IPS-18a (cell line): ENCODE measurements around the gene TTC5.
"Not testable (repeated sequence)": the region's sequence is repeated elsewhere in the genome, so short reads cannot be mapped to it uniquely, and the experiment has no call there.

Source experiments
- H3K27ac ChIP-seq: one replicate; pipeline ENCODE4 v1.5.1; 2013; ENCODE audit warnings: low read length
- H3K27me3 ChIP-seq: one replicate; pipeline ENCODE4 v1.6.1; 2013; ENCODE audit warnings: mild to moderate bottlenecking, low read length; ENCODE audit not compliant: control insufficient read depth, insufficient read depth
- H3K36me3 ChIP-seq: one replicate; pipeline ENCODE4 v1.6.1; 2013; ENCODE audit warnings: low read depth, low read length; ENCODE audit not compliant: control insufficient read depth
- H3K4me1 ChIP-seq: one replicate; pipeline ENCODE4 v1.6.1; 2013; ENCODE audit warnings: low read depth, low read length; ENCODE audit not compliant: control insufficient read depth
- H3K4me3 ChIP-seq: one replicate; pipeline ENCODE4 v1.5.1; 2013; ENCODE audit warnings: low read length
- H3K9ac ChIP-seq: one replicate; pipeline ENCODE4 v1.6.1; 2013; ENCODE audit warnings: mild to moderate bottlenecking, low read length, moderate library complexity
- H3K9me3 ChIP-seq: one replicate; pipeline ENCODE4 v1.6.1; 2013; ENCODE audit warnings: low read depth, low read length; ENCODE audit not compliant: control insufficient read depth

The TTC5 gene, protein sequence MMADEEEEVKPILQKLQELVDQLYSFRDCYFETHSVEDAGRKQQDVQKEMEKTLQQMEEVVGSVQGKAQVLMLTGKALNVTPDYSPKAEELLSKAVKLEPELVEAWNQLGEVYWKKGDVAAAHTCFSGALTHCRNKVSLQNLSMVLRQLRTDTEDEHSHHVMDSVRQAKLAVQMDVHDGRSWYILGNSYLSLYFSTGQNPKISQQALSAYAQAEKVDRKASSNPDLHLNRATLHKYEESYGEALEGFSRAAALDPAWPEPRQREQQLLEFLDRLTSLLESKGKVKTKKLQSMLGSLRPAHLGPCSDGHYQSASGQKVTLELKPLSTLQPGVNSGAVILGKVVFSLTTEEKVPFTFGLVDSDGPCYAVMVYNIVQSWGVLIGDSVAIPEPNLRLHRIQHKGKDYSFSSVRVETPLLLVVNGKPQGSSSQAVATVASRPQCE

DNA sequence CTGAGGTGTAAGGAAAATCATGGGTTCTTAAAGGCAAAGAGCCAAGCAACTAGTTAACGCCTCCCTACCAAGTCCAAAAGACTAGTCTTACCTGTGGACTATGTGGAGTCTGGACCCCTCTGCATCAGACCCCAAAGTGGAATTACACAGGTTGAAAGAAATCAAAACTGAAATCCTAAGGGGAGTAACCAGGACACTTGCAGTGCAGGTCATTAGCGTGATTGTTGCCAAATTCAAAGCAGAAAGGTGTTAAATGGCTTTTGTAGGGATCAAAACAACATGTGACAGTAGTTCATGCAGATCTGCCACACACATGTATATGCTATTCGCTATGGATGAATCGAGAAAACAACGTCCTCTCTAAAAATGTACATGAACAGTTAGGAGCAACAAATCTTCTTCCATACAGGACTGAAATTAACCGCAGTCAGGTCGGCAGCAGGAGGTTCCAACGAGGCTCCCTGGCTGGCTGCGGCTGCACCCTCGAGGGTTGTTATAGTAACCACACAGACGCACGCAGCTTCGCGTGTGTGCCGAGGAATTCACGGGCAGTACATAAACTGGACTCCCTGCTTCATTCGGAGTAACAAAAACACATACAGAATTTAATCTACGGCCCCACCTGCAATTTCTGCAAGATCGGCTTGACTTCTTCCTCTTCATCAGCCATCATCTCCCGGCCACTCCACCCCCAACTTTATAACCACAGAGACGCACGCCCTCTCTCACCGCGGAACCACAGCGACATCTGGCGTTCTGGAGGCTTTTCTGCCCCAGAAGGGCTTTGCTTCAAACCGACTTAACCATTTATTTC lies at the start of gene TTC5:
Gene TTC5, minus strand, starts transcription at position 687 of the 814 bp plus-strand sequence. Its CDS starts 14 bp downstream, at position 673.
- no peaks in the 10 kb centered on the region for H3K9me3 ChIP-seq
- peak within 1 kb of the TSS; percentile 93 for H3K4me3 ChIP-seq

DNA sequence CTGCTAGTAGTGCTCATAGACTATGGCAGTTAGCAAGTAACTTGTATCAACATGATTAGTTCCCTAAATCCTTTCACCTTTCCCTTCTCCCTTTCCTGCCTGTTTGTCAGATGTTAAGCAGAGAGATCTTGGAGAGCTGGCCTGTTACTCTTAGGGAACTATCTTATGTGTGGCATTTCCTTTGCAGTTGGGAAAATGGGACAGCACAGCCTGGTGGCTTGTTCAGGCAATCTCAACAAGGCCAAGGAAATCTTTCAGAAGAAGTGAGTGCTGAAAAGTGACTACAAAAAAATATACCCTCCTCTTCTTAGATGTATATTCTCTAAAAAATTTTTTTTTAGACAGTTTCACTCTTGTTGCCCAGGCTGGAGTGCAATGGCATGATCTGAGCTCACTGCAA lies 45.1 kb upstream of the TTC5 start:
- H3K27me3 ChIP-seq, result no peaks in the 10 kb centered on the region
- no peak overlapping the region for H3K27ac ChIP-seq
- no peak overlapping the region for H3K9ac ChIP-seq
- H3K4me3 ChIP-seq, result no peak overlapping the region
- no peaks in the 10 kb centered on the region for H3K4me1 ChIP-seq
- H3K9me3 ChIP-seq, result no peaks in the 10 kb centered on the region
- H3K36me3 ChIP-seq, result peaks cover 79% of the 10 kb centered on the region

More for the DNA sequence above, at the start of gene TTC5:
- H3K4me1 ChIP-seq, result peaks cover 6% of the 10 kb centered on the region
- peak within 1 kb of the TSS; percentile 9 for H3K27ac ChIP-seq
- H3K36me3 ChIP-seq, result peaks cover 5% of the 10 kb centered on the region
- H3K27me3 ChIP-seq, result no peaks in the 10 kb centered on the region
- peak within 1 kb of the TSS; percentile 79 for H3K9ac ChIP-seq

DNA sequence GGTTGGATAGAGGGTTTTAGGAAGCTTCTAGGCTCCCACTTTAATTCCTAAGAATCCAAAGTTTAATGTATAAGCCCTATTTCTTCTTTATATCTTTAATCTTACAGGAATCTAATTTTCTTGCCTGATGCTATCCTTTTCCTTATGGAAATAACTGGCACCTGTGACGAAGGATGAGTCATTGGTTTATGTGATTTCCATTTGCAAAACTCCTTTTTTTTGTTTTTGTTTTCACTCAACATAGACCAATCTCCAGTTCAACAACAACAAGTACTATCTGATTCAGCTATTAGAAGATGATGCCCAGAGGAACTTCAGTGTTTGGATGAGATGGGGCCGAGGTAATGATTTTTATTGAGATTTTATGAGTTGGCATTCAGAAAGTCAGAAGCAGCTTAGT lies 44.5 kb upstream of the TTC5 start:
- Histone ChIP-seq H3K4me3 (no peak overlapping the region), H3K36me3 (peaks cover 80% of the 10 kb centered on the region), H3K27ac (no peak overlapping the region), H3K27me3 (no peaks in the 10 kb centered on the region), H3K9ac (no peak overlapping the region), H3K9me3 (no peaks in the 10 kb centered on the region), H3K4me1 (no peaks in the 10 kb centered on the region)

DNA sequence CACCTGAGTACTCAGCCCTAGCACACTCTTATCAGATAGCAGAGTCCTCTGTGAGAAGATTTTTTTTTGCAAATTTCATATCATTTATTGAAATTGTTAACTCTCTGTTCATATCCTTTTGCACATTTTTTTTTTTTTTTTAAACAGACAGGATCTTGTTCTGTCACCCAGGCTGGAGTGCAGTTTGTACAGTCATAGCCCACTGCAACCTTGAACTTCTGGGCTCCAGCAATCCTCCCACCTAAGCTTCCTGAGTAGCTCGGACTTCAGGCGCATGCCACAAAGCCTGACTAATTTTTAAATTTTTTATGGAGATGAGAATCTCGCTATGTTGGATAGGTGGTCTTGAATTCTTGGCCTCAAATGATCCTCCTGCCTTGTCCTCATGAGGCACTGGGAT lies 42.0 kb upstream of the TTC5 start:
- no peaks in the 10 kb centered on the region for H3K27me3 ChIP-seq
- no peak overlapping the region for H3K9ac ChIP-seq
- H3K4me3 ChIP-seq, result no peak overlapping the region
- no peak overlapping the region for H3K27ac ChIP-seq
- no peaks in the 10 kb centered on the region for H3K9me3 ChIP-seq
- peaks cover 3% of the 10 kb centered on the region for H3K4me1 ChIP-seq
- peaks cover 59% of the 10 kb centered on the region for H3K36me3 ChIP-seq

DNA sequence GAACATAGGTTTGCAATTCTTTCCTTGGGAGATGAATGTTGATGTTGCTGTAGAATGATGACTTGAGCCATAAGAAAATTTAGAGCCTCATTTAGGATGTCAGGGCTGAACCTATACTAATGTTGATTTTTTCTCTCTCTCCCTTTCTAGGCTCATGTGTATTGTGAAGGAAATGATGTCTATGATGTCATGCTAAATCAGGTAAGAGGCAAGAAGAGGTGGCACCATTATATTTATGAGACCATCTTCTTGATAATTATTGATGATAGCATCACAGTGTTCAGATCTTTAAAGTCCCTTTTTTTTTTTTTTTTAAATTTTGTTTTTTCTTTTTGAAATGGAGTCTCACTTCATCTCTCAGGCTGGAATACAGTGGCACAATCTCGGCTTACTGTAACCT lies 41.0 kb upstream of the TTC5 start:
- no peaks in the 10 kb centered on the region for H3K9me3 ChIP-seq
- peaks cover 50% of the 10 kb centered on the region for H3K36me3 ChIP-seq
- no peaks in the 10 kb centered on the region for H3K27me3 ChIP-seq
- no peak overlapping the region for H3K27ac ChIP-seq
- H3K9ac ChIP-seq, result no peak overlapping the region
- no peak overlapping the region for H3K4me3 ChIP-seq
- H3K4me1 ChIP-seq, result peaks cover 5% of the 10 kb centered on the region

DNA sequence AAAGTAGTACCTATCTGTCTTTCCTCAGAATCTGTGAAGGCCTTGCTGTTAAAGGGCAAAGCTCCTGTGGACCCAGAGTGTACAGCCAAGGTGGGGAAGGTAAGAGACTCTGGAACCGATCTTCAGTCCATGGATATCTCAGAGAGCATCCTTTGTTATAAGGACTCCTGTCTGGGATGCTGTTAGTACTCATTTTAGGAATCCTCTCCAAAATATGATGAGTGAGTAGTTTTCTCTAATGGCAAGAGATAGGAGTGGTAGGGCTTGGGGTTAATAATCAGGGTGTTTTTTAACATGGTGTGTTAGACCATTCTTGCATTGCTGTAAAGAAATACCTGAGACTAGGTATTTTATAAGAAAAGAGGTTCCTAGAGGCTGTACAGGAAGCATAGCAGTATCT lies 39.6 kb upstream of the TTC5 start:
- no peaks in the 10 kb centered on the region for H3K27me3 ChIP-seq
- no peaks in the 10 kb centered on the region for H3K9me3 ChIP-seq
- no peak overlapping the region for H3K27ac ChIP-seq
- H3K4me3 ChIP-seq, result no peak overlapping the region
- H3K9ac ChIP-seq, result no peak overlapping the region
- H3K4me1 ChIP-seq, result peaks cover 10% of the 10 kb centered on the region
- peaks cover 44% of the 10 kb centered on the region for H3K36me3 ChIP-seq

DNA sequence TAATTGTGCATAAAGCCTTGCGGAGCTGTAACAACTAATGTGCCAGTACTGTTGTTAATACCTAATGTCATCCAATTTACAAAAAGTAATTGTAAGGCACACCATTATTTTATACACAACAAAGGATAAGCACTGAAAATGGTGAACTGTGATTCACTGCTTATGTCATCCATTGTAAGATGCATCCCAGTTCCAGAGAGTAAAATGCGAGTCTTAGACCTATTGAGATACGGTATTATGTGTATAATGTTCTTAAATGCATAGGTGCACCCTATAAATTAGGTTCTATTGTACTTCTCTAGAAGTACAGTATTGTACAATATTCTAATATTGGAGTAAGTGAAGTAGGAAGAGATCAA lies 38.1 kb upstream of the TTC5 start:
- Histone ChIP-seq H3K9ac (peak overlapping the region; percentile 95), H3K27ac (peak overlapping the region; percentile 82), H3K4me1 (peaks cover 10% of the 10 kb centered on the region), H3K27me3 (no peaks in the 10 kb centered on the region), H3K9me3 (no peaks in the 10 kb centered on the region), H3K36me3 (peaks cover 32% of the 10 kb centered on the region), H3K4me3 (peak overlapping the region; percentile 91)

DNA sequence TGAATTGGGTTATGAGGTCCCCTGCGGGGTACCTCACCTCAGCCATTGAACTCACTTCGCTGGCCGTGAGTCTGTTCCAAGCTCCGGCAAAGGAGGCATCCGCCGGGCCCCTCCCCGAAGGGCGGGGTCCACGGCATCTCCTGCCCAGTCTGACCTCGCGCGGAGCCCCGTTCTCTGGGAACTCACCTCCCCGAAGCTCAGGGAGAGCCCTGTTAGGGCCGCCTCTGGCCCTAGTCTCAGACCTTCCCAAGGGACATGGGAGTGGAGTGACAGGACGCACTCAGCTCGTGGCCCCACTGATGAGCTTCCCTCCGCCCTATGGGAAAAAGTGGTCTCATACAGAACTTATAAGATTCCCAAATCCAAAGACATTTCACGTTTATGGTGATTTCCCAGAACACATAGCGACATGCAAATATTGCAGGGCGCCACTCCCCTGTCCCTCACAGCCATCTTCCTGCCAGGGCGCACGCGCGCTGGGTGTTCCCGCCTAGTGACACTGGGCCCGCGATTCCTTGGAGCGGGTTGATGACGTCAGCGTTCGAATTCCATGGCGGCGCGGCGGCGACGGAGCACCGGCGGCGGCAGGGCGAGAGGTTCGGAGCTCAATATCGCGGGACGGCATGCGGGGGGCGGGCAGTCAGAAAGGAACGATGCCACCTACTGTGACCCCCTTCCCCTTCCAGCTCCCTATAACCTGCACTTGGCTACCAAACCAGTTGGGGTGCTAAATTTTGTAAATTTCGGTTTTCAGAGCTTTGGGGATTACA lies 37.5 kb upstream of the TTC5 start, which contains the start of gene PARP2:
Gene PARP2, plus strand, starts transcription at position 544 of the 770 bp plus-strand sequence. Its CDS starts 7 bp downstream, at position 551.
- peaks cover 10% of the 10 kb centered on the region for H3K4me1 ChIP-seq
- peak within 1 kb of the TSS; percentile 95 for H3K9ac ChIP-seq
- H3K4me3 ChIP-seq, result peak within 1 kb of the TSS; percentile 97
- peaks cover 27% of the 10 kb centered on the region for H3K36me3 ChIP-seq
- H3K27ac ChIP-seq, result peak within 1 kb of the TSS; percentile 96
- H3K27me3 ChIP-seq, result no peaks in the 10 kb centered on the region
- H3K9me3 ChIP-seq, result no peaks in the 10 kb centered on the region

DNA sequence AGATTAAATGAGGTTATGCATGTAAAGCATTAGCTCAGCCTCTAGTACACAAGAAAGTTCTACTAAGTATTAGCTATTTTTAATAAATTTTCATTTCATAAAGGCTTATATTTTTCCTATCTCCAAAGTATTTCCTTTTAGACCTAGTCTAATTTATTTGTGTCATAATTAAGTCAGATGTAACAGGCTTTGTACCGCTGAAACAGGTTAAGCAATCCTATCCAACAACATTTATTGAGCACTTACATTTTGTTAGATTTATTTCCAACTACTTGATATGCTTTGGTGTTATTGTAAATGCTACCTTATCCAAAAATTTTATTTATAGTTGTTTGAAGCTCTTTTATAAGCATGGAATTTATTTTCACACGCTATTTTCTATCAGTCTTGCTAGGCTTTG lies 35.9 kb upstream of the TTC5 start:
- Histone ChIP-seq H3K27me3 (no peaks in the 10 kb centered on the region), H3K9ac (peak overlapping the region; percentile 93), H3K4me1 (peaks cover 10% of the 10 kb centered on the region), H3K4me3 (peak overlapping the region; percentile 97), H3K9me3 (no peaks in the 10 kb centered on the region), H3K36me3 (peaks cover 15% of the 10 kb centered on the region), H3K27ac (peak overlapping the region; percentile 96)

DNA sequence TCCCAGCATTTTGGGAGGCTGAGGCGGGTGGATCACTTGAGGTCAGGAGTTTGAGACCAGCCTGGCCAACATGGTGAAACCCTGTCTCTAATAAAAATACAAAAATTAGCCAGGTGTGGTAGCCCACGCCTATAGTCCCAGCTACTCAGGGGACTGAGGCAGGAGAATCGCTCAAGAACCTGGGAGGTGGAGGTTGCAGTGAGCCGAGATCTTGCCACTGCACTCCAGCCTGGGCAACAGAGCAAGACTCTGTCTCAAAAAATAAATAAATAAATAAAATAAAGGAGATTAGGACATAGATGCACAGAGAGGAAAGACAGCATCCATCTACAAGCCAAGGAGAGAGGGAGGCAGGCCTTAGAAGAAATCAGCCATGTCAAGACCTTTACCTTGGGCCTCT lies 35.3 kb upstream of the TTC5 start:
- H3K4me3 ChIP-seq, H3K9ac ChIP-seq: not testable (repeated sequence)
- H3K36me3 ChIP-seq, result peaks cover 10% of the 10 kb centered on the region

DNA sequence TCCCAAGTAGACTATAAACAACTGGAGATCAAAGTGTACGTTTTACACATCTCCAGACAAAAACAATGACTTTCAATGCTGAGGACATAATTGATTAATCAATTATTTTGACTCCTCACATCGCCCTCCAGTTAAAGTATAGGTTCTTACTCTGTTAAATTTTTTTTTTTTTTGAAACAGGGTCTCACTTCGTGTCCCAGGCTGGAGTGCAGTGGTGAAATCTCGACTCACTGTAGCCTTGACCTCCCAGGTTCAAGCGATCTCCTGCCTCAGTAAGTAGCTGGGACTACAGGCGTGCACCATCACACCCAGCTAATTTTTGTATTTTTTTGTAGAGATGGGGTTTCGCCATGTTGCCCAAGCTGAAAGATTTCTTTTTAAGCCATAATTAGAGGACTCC lies 28.3 kb upstream of the TTC5 start:
- Histone ChIP-seq H3K4me1 (peaks cover 6% of the 10 kb centered on the region), H3K36me3 (peaks cover 9% of the 10 kb centered on the region), H3K27ac (no peak overlapping the region), H3K9me3 (no peaks in the 10 kb centered on the region), H3K4me3 (no peak overlapping the region), H3K27me3 (no peaks in the 10 kb centered on the region), H3K9ac (no peak overlapping the region)

More for the DNA sequence above, 35.3 kb upstream of the TTC5 start:
- H3K27ac ChIP-seq, H3K9me3 ChIP-seq, H3K27me3 ChIP-seq, H3K4me1 ChIP-seq: not testable (repeated sequence)
